CD14-positive monocyte (primary cell): ENCODE results near the gene SNX3. TPM values are rescaled to one million over a fixed set of nuclear protein-coding genes. Genes with fewer than 3 reads are reported as not detected.

ENCODE experiments used
- DNase-seq, 3 donors: peaks; one replicate each; pipeline ENCODE4 v3.0.0-alpha.2; 2011 to 2022
- H2AFZ ChIP-seq: 2 replicates; pipeline ENCODE4 v1.6.0; 2012; ENCODE audit warnings: mild to moderate bottlenecking, low read depth, low read length, inconsistent platforms; ENCODE audit not compliant: insufficient read depth, poor library complexity, severe bottlenecking
- H3K27ac ChIP-seq, 2 donors: 1 replicate in 1 of 2; 2 replicates in 1 of 2; pipeline ENCODE4 v1.5.1; 2012 to 2013; ENCODE audit warnings: low read length in 2 of 2, control low read depth in 1 of 2, inconsistent platforms in 1 of 2, low read depth in 1 of 2, mild to moderate bottlenecking in 1 of 2
- H3K27me3 ChIP-seq, 2 donors: one replicate each; pipeline versions ENCODE4 v1.6.0 to v1.6.1; 2011 to 2013; ENCODE audit warnings: low read length in 2 of 2; ENCODE audit not compliant: control insufficient read depth in 2 of 2, insufficient read depth in 2 of 2
- H3K36me3 ChIP-seq, 2 donors: replicated peaks in 1 of 2; 1 replicate in 1 of 2; 2 replicates in 1 of 2; pipeline versions ENCODE4 v1.5.1 to v1.6.1; 2012 to 2013; ENCODE audit warnings: low read length in 2 of 2, control low read depth in 1 of 2, inconsistent platforms in 1 of 2, mild to moderate bottlenecking in 1 of 2; ENCODE audit not compliant: insufficient read depth in 2 of 2, control insufficient read depth in 1 of 2
- H3K4me1 ChIP-seq, 2 donors: 1 replicate in 1 of 2; 2 replicates in 1 of 2; pipeline versions ENCODE4 v1.5.1 to v1.6.1; 2012 to 2013; ENCODE audit warnings: low read length in 2 of 2, control low read depth in 1 of 2, inconsistent platforms in 1 of 2, mild to moderate bottlenecking in 1 of 2, moderate library complexity in 1 of 2; ENCODE audit not compliant: insufficient read depth in 2 of 2, control insufficient read depth in 1 of 2
- H3K4me2 ChIP-seq: replicated peaks from 2 replicates; pipeline ENCODE3; 2012; ENCODE audit warnings: low read length, moderate library complexity, mild to moderate bottlenecking; ENCODE audit not compliant: poor library complexity, severe bottlenecking; ENCODE audit errors: extremely low read depth
- H3K4me3 ChIP-seq, 3 experiments: fragments of 200-600 bp in 1 of 3; sonication (generic) in 1 of 3; replicated peaks in 1 of 3; 1 replicate in 2 of 3; 2 replicates in 1 of 3; pipeline ENCODE4 v1.5.1; 2011 to 2013; ENCODE audit warnings: low read length in 3 of 3, mild to moderate bottlenecking in 3 of 3, control low read depth in 2 of 3, low read depth in 2 of 3, inconsistent platforms in 1 of 3, moderate library complexity in 1 of 3
- H3K79me2 ChIP-seq: 2 replicates; pipeline ENCODE4 v1.6.0; 2012; ENCODE audit warnings: mild to moderate bottlenecking, control low read depth, inconsistent platforms, low read length, moderate library complexity; ENCODE audit not compliant: insufficient read depth
- H3K9ac ChIP-seq: 2 replicates; pipeline ENCODE4 v1.6.0; 2017; ENCODE audit warnings: low read length, mild to moderate bottlenecking; ENCODE audit not compliant: insufficient read depth, poor library complexity, severe bottlenecking
- H3K9me3 ChIP-seq, 2 donors: replicated peaks in 1 of 2; 1 replicate in 1 of 2; 2 replicates in 1 of 2; pipeline versions ENCODE4 v1.5.1 to v1.6.1; 2012 to 2013; ENCODE audit warnings: low read length in 2 of 2, control low read depth in 1 of 2; ENCODE audit not compliant: control insufficient read depth in 1 of 2, insufficient read depth in 1 of 2
- H4K20me1 ChIP-seq: 2 replicates; pipeline ENCODE4 v1.6.0; 2012; ENCODE audit warnings: mild to moderate bottlenecking, low read length, control low read depth, moderate library complexity; ENCODE audit not compliant: insufficient read depth
- H3K27ac Mint-ChIP-seq, 7 donors: one replicate each; pipeline ENCODE4 v1.8.0; 2020; ENCODE audit warnings: mild to moderate bottlenecking in 7 of 7, mixed read lengths in 7 of 7, moderate library complexity in 6 of 7, inconsistent platforms in 2 of 7
- H3K27me3 Mint-ChIP-seq, 3 donors: one replicate each; pipeline ENCODE4 v1.8.0; 2021 to 2022; ENCODE audit warnings: low read depth in 3 of 3, mild to moderate bottlenecking in 3 of 3, mixed read lengths in 3 of 3, moderate library complexity in 3 of 3, inconsistent platforms in 1 of 3
- H3K36me3 Mint-ChIP-seq, 2 donors: one replicate each; pipeline ENCODE4 v1.8.0; 2020; ENCODE audit warnings: mixed read lengths in 2 of 2, inconsistent platforms in 1 of 2, mild to moderate bottlenecking in 1 of 2
- H3K4me1 Mint-ChIP-seq: one replicate; pipeline ENCODE4 v1.8.0; 2020; ENCODE audit warnings: mild to moderate bottlenecking, mixed read lengths
- H3K4me3 Mint-ChIP-seq, 2 donors: one replicate each; pipeline ENCODE4 v1.8.0; 2020; ENCODE audit warnings: mild to moderate bottlenecking in 2 of 2, mixed read lengths in 2 of 2, moderate library complexity in 1 of 2
- H3K9me3 Mint-ChIP-seq, 7 donors: one replicate each; pipeline ENCODE4 v1.8.0; 2020 to 2022; ENCODE audit warnings: mixed read lengths in 7 of 7, mild to moderate bottlenecking in 6 of 7, moderate library complexity in 6 of 7, inconsistent platforms in 2 of 7
- CTCF ChIP-seq: fragments of 200-600 bp; IDR thresholded peaks from one replicate; pipeline ENCODE4 v1.8.0; 2022; ENCODE audit warnings: antibody characterized with exemption, mild to moderate bottlenecking
- WGBS: methylation state at CpG from one replicate; pipeline ENCODE4 v1.1.5; 2013; ENCODE audit warnings: missing lambda C conversion rate; ENCODE audit not compliant: insufficient coverage; 5-methylcytosine and 5-hydroxymethylcytosine counted together
- intact Hi-C, 2 donors: fragments of 100-400 bp; cut with micrococcal nuclease; formaldehyde crosslinking; loops; one replicate each; pipeline versions ENCODE4 v1.15.0 to v1.15.1; 2023
- polyA plus RNA-seq, 3 donors: library from polyadenylated mRNA; depleted of rRNA in 1 of 3; unstranded in 2 of 3; stranded (reverse) in 1 of 3; fragments of 300-500 nt in 2 of 3; fragments of >200 nt in 1 of 3; fragmentation: Illumina TruSeq in 2 of 3; gene quantifications; 1 replicate in 2 of 3; 2 replicates in 1 of 3; pipeline ENCODE4 v1.2.3, GENCODE V29; 2012 to 2021

The SNX3 gene
- polyA plus RNA-seq, 3 donors: 134 to 441 (median 394) TPM

- no peak for TF ChIP-seq CTCF
- Histone ChIP-seq H3K4me1 (no peaks in the 10 kb centered on the region), H3K79me2 (no peaks in the 10 kb centered on the region), H3K27me3 (no peaks in the 10 kb centered on the region), H3K9me3 (no peaks in the 10 kb centered on the region), H3K27ac (no peak overlapping the region), H3K4me2 (no peak overlapping the region), H2AFZ (no peak overlapping the region), H3K9ac (no peak overlapping the region), H4K20me1 (no peaks in the 10 kb centered on the region), H3K36me3 (no peaks in the 10 kb centered on the region), H3K4me3 (no peak overlapping the region)
- no peaks in the 10 kb centered on the region for H3K36me3 Mint-ChIP-seq
- no peak overlapping the region for H3K27ac Mint-ChIP-seq
- intact Hi-C loops: no loop called here
- no peak overlapping the region for H3K4me3 Mint-ChIP-seq
- H3K9me3 Mint-ChIP-seq: no peaks in the 10 kb centered on the region
- no peak for DNase-seq
- peaks cover 0 to 3% (median 3%) of the 10 kb centered on the region in 3 donors for H3K27me3 Mint-ChIP-seq
- peaks cover 5% of the 10 kb centered on the region for H3K4me1 Mint-ChIP-seq
Measured at GRCh38 chr6:108285381-108285780, 24.5 kb upstream of the SNX3 start.

GRCh38 chr6:108277831-108278230 is 17.0 kb upstream of the SNX3 start:
- H3K27ac ChIP-seq: no peak overlapping the region
- no peaks in the 10 kb centered on the region for H3K4me1 ChIP-seq
- Mint-ChIP-seq H3K27me3 (peaks cover 0 to 2% (median 0%) of the 10 kb centered on the region in 3 donors), H3K9me3 (no peaks in the 10 kb centered on the region), H3K27ac (no peak overlapping the region), H3K4me1 (peaks cover 2% of the 10 kb centered on the region), H3K36me3 (no peaks in the 10 kb centered on the region), H3K4me3 (no peak overlapping the region)
- TF ChIP-seq CTCF: no peak
- DNase-seq: no peak
- H2AFZ ChIP-seq: no peak overlapping the region
- no peak overlapping the region for H3K4me2 ChIP-seq
- H3K79me2 ChIP-seq: no peaks in the 10 kb centered on the region
- no peak overlapping the region for H3K9ac ChIP-seq
- H3K36me3 ChIP-seq: no peaks in the 10 kb centered on the region
- no peaks in the 10 kb centered on the region for H4K20me1 ChIP-seq
- intact Hi-C loops: no loop called here
- no peak overlapping the region for H3K4me3 ChIP-seq
- H3K9me3 ChIP-seq: no peaks in the 10 kb centered on the region
- WGBS: 81% methylated on average over 2 of the region's 4 CpGs
- no peaks in the 10 kb centered on the region for H3K27me3 ChIP-seq
